Measurements from ENCODE around the gene GLRB. TPM values are rescaled to one million over a fixed set of nuclear protein-coding genes. Genes with fewer than 3 reads are reported as not detected.

GLRB gene
- total RNA-seq, result 1 to 10 TPM; 1.8 to 6.9 TPM
- under 1 TPM; 0.76 to 0.96 TPM for polyA plus RNA-seq
- long read RNA-seq, donor 1, result 0 reads
- long read RNA-seq, donor 2, result 0 reads
- long read RNA-seq, donor 3, result 0 reads
- long read RNA-seq, donor 4, result 0 reads
- long read RNA-seq, donor 5, partial matches to known transcripts, result 0 of 1 reads
- long read RNA-seq, donor 5, other reads (novel, unspliced or antisense), result 0 of 1 reads

- WGBS, 2 donors, result 1 to 3% methylated on average over 80 to 84 of the region's 84 CpGs
- no peaks in the 10 kb centered on the region for H3K36me3 ChIP-seq (ENCODE audit: control insufficient read depth in 4 of 4, insufficient read depth in 4 of 4, low read length in 4 of 4)
- peak within 1 kb of the TSS in 1 of 2 donors; percentile 73 for H3K9ac ChIP-seq (ENCODE audit: insufficient read depth in 1 of 2, low read length in 2 of 2)
- peaks cover 0 to 3% (median 0%) of the 10 kb centered on the region in 5 donors for H3K4me1 ChIP-seq (ENCODE audit: control insufficient read depth in 5 of 5, insufficient read depth in 5 of 5, low read length in 5 of 5)
- no peaks in the 10 kb centered on the region for H3K9me3 ChIP-seq (ENCODE audit: control insufficient read depth in 4 of 4, insufficient read depth in 3 of 4, low read length in 3 of 4)
- peak within 1 kb of the TSS; percentile 57 to 70 for H3K27ac ChIP-seq (ENCODE audit: low read depth in 1 of 2, low read length in 1 of 2)
- H3K4me3 ChIP-seq, result peak within 1 kb of the TSS; percentile 78
- DNase-seq (peak; percentile 54 to 59 (median 59)), ATAC-seq (ENCODE audit: insufficient read depth, low FRiP score) (peak; percentile 69)
- TF ChIP-seq CTCF (IDR thresholded peaks at IDR 0.05; ENCODE audit: control extremely low read depth, extremely low read depth), result no peak
- no peaks in the 10 kb centered on the region for H3K27me3 ChIP-seq (ENCODE audit: control insufficient read depth in 3 of 3, insufficient read depth in 3 of 3, low read length in 2 of 3)
Observed at GRCh38 chr4:157075811-157076577, at the start of gene GLRB. Gene GLRB (plus strand): TSS chr4:157076150. CDS start chr4:157078025, 1,875 bp downstream.

GRCh38 chr4:157035471-157035870 is 40.5 kb upstream of the GLRB start:
- ATAC-seq (ENCODE audit: insufficient read depth, low FRiP score) (no peak), DNase-seq (peak in 1 of 3 donors; percentile 13)
- TF ChIP-seq CTCF (IDR thresholded peaks at IDR 0.05; ENCODE audit: control extremely low read depth, extremely low read depth), result no peak
- H3K4me3 ChIP-seq, result no peak overlapping the region
- no peak overlapping the region for H3K27ac ChIP-seq (ENCODE audit: low read depth in 1 of 2, low read length in 1 of 2)
- H3K27me3 ChIP-seq (ENCODE audit: control insufficient read depth in 3 of 3, insufficient read depth in 3 of 3, low read length in 2 of 3), result no peaks in the 10 kb centered on the region
- H3K4me1 ChIP-seq (ENCODE audit: control insufficient read depth in 5 of 5, insufficient read depth in 5 of 5, low read length in 5 of 5), result no peaks in the 10 kb centered on the region
- H3K9ac ChIP-seq (ENCODE audit: insufficient read depth in 1 of 2, low read length in 2 of 2), result no peak overlapping the region
- H3K9me3 ChIP-seq (ENCODE audit: control insufficient read depth in 4 of 4, insufficient read depth in 3 of 4, low read length in 3 of 4), result no peaks in the 10 kb centered on the region
- H3K36me3 ChIP-seq (ENCODE audit: control insufficient read depth in 4 of 4, insufficient read depth in 4 of 4, low read length in 4 of 4), result no peaks in the 10 kb centered on the region

- Histone ChIP-seq H3K9me3 (ENCODE audit: control insufficient read depth in 4 of 4, insufficient read depth in 3 of 4, low read length in 3 of 4) (no peaks in the 10 kb centered on the region), H3K9ac (ENCODE audit: insufficient read depth in 1 of 2, low read length in 2 of 2) (no peak overlapping the region), H3K27ac (ENCODE audit: low read depth in 1 of 2, low read length in 1 of 2) (no peak overlapping the region), H3K27me3 (ENCODE audit: control insufficient read depth in 3 of 3, insufficient read depth in 3 of 3, low read length in 2 of 3) (no peaks in the 10 kb centered on the region), H3K36me3 (ENCODE audit: control insufficient read depth in 4 of 4, insufficient read depth in 4 of 4, low read length in 4 of 4) (no peaks in the 10 kb centered on the region), H3K4me3 (no peak overlapping the region), H3K4me1 (ENCODE audit: control insufficient read depth in 5 of 5, insufficient read depth in 5 of 5, low read length in 5 of 5) (no peaks in the 10 kb centered on the region)
- no peak for TF ChIP-seq CTCF (IDR thresholded peaks at IDR 0.05; ENCODE audit: control extremely low read depth, extremely low read depth)
- DNase-seq (no peak), ATAC-seq (ENCODE audit: insufficient read depth, low FRiP score) (no peak)
Observed at GRCh38 chr4:157040405-157040804, 35.5 kb upstream of the GLRB start.

Data from lung (tissue), 16 donors.